ENCODE measurements around the gene FADS6.
"Not testable (repeated sequence)": the region's sequence is repeated elsewhere in the genome, so short reads cannot be mapped to it uniquely, and the experiment has no call there.

The FADS6 gene

DNA sequence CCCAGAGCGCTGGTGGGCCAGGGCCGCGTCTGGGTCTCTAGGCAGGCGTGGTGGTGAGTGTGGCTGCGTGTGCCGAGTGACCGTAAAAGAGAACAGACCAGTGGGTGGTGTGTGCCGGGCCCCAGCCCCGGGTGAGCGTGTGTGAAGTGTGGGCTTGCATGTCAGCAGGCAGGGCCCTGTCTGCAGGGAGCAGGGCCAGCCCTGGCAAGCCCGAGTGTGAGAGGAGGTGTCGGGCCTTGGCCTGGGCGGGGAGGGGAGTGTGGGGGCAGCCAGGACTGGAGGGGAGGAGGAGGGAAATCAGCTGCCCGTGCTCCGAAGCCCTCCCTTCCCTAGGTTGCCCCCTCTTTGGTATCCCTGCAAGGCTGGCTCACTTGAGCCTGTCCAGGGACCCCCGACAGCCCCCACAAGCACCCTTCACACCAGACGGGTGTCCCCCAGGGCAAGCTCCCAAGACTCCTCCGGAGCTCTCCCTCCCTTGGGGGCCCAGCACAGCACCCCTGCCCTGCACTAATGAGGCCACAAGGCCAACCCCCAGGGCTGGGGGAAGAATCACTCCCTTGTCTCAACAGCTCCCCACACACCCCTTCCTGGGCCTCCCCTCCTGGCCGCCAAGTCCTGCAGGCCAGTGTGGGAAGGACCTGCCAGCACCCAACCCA is 27.7 kb upstream of the FADS6 start:
- no peak for DNase-seq (ENCODE audit: low read depth in 2 of 2)

DNA sequence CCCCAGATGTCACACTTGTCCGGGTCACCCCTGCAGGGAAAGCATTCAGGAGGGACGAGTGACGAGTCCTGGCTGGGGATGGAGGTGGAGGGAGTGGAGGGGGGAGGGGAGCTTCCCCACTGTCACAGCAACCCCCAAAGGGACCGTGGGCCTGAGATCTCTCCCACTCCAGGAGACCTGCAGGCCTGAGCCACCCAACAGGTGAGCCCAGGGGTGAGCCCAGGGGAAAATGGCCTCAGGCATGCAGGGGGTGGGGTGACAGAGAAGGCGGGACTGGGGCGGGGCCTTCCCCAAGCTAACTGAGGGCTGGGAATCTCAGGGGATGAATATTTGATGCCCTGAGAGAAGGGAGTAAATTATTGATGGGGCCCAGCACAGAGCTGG is 27.2 kb upstream of the FADS6 start:
- DNase-seq (ENCODE audit: low read depth in 2 of 2), result no peak

DNA sequence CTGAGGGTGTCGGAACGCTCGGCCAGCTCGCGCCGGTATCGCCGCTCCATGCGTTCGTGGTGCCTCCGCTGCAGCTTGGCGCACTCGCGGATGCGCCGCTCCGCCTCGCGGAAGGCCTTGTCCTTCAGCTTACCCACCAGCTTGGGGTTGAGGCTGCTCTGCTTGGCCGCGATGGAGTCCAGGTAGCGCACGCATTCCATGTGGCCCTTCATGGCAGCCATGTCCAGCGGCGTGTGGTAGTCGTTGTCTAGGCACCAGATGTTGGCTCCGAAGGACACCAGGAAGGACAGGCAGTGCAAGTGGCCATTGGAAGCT is 26.8 kb upstream of the FADS6 start:
- no peak for DNase-seq (ENCODE audit: low read depth in 2 of 2)

DNA sequence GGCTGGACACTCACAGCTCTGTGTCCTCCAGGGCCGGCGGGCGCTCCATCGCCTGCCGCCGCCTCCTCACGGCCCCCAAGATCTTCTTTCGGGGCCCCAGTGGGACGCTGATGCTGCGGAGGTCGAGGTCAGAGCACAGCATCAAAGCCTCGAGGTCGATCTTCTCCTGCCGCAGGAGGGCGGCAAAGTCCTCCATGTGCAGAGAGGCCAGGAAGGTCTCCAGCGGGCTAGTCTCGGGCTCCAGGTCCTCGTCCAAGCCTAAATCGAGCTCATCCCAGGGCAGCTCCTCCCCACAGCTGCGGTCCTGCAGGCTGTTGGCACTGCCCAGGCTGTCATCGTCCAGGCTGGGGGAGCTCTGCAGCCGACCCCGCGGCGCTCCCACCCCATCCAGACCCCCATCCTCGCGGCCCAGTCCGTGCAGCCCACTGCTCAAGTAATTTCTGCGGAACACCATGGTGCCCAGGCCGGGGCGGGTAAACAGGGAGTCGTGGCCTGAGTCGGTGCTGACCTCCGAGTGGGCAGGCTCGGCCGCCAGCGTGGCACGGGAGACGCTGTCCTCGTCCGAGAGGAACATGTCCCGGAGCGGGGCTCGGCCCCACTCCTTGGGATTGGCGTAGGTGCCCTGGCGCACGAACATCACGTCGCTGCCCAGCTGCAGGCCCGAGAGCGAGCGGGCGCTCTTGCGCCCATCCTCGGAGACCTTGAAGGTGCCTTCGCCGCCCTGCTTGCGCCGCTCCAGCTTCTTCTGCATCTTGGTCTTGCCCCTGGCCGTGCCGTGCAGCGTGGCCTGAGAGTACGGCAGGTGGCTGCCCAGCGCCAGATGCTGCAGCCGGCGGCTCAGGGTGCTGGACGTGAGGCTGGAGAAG is 26.2 kb upstream of the FADS6 start:
- no peak for DNase-seq (ENCODE audit: low read depth in 2 of 2)

DNA sequence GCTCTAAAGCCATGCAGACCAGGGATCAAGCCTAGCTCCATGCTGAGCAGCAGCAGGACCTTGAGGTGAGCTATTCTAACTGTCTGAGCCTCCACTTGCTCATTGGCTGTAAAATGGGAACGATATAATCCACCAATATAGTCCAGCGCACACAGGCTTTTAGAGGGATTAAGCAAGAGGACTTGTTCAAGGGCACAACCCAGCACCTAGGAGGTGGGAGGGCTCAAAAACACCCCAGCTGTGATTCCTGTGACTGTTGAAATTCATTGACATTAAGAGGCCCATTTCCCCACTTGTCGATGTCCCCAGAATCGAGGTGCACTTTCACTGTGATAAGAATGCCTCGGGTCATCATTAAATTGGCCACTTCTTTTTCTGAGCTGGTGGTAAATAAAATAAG is 25.5 kb upstream of the FADS6 start:
- DNase-seq (ENCODE audit: low read depth in 2 of 2), result no peak

DNA sequence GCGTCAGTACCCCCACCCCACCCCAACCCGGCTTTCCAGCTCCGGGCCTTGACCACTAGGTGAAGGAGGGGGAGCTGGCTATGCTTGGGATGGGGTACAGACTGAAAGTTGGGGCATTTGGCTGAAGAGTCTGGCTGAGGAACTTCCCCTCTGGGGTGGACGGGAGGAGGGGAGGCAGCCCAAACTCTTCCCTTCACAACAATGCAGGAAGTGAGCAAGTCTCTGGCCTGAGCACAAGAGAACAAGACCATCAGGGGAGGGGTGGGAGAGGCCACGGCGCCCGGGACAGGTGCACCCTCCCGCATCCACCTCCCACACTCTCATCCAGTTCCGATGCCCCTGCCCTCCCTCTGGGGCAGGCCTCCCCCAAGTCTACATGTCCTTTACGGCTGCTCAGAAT is 24.0 kb upstream of the FADS6 start:
- no peak for DNase-seq (ENCODE audit: low read depth in 2 of 2)

DNA sequence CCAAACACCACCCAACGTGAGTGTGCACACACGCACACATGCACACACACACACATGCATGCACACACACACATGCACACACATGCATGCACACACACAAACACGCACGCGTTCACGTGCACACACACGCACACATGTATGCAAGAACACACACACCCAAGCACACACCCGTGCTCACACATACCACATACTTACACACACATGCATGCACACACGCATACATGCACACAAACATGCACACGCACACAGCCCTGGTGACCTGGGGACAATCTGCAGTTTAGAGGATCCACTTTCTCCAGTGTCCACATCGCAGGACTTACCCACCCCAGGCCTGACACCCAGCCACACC is 23.4 kb upstream of the FADS6 start:
- no peak for DNase-seq (ENCODE audit: low read depth in 2 of 2)

DNA sequence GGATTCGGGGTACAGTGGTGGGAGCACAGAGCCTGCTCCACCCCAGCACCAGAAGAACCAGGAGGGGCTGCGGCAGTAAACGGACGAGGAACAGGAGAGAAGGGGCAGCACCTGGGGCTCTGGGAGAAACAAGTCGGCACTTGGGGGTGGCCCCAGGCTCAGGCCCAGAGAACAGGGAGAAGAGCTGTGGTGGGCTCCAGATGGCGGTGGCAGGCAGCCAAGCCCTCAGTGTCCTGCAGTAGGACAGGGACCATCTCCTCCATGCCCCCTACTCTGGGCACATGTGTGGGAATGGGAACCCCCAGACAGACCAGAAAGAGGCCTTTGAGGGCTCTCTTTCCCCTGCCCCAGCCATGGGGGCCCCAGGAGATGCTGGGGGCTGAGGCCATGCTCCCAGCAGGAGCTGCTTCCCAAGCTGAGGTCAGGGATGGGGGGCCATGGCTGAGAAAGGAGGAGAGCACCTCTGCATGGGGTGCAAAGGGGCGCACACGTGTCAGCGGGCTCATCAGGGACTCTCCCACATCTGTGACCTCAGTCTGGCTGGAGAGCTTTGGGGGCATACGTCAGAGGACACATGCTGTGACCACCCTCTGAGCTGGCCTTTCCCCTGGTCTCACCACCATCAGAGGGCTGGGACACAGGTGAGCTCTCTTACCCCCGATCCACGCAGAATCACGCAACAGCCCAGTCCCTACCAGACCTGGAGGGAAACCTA is 22.9 kb upstream of the FADS6 start:
- DNase-seq (ENCODE audit: low read depth in 2 of 2), result no peak

DNA sequence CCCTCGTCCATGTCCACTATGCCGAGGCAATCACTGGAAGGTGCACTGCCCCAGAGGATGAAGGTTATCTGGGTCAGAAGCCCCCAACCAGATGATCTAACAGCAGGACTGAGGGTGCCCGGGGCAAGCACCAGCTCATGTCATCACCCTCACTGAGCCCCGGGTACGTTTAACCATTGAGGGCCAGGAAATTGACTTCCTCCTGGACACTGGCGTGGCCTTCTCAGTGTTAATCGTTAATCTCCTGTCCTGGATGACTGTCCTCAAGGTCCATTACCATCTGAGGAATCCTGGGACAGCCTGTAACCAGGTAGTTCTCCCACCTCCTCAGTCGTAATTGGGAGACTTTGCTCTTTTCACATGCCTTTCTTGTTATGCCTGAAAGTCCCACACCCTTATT is 18.0 kb upstream of the FADS6 start:
- DNase-seq (ENCODE audit: low read depth in 2 of 2), result not testable (repeated sequence)

DNA sequence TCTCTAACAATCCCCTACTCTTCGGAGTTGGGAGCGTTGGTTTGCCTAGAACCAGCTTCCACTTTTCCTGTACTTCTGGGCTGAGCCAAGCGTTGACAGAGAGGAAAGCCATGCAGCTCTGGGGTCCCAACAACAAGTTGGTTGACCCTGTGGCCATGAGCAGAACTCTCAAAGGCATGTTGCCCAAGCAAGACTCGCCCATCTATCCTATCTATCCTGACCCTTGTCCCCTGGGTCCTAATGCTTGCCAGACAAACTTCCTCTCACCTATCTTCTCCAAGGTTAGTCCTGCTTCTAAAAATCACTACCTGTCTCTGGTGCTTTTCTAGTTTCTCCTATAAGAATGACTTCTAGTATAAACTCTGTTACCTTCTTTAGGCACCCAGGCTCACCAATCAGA is 15.7 kb upstream of the FADS6 start:
- DNase-seq (ENCODE audit: low read depth in 2 of 2), result not testable (repeated sequence)

DNA sequence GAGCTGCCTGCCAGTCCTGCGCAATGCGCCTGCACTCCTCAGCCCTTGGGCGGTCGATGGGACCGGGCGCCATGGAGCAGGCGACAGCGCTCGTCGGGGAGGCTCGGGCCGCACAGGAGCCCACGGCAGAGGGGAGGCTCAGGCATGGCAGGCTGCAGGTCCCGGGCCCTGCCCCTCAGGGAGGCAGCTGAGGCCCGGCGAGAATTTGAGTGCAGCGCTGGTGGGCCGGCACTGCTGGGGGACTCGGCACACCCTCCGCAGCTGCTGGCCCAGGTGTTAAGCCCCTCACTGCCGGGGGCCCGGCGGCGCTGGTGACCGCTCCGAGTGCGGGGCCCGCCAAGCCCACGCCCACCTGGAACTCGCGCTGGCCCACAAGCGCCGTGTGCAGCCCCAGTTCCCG is 13.6 kb upstream of the FADS6 start:
- no peak for DNase-seq (ENCODE audit: low read depth in 2 of 2)

DNA sequence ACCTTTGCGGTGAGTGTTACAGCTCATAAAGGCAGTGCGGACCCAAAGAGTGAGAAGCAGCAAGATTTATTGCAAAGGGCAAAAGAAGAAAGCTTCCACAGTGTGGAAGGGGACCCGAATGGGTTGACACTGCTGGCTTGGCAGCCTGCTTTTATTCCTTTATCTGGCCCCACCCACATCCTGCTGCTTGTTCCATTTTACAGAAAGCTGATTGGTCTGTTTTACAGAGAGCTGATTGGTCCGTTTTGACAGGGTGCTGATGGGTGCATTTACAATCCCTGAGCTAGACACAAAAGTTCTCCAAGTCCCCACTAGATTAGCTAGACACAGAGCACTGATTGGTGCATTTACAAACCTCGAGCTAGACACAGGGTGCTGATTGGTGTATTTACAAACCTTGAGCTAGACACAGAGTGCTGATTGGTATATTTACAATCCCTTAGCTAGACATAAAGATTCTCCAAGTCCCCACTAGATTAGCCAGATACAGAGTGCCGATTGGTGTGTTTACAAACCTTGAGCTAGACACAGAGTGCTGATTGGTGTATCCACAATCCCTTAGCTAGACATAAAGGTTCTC is 12.9 kb upstream of the FADS6 start:
- not testable (repeated sequence) for DNase-seq (ENCODE audit: low read depth in 2 of 2)

DNA sequence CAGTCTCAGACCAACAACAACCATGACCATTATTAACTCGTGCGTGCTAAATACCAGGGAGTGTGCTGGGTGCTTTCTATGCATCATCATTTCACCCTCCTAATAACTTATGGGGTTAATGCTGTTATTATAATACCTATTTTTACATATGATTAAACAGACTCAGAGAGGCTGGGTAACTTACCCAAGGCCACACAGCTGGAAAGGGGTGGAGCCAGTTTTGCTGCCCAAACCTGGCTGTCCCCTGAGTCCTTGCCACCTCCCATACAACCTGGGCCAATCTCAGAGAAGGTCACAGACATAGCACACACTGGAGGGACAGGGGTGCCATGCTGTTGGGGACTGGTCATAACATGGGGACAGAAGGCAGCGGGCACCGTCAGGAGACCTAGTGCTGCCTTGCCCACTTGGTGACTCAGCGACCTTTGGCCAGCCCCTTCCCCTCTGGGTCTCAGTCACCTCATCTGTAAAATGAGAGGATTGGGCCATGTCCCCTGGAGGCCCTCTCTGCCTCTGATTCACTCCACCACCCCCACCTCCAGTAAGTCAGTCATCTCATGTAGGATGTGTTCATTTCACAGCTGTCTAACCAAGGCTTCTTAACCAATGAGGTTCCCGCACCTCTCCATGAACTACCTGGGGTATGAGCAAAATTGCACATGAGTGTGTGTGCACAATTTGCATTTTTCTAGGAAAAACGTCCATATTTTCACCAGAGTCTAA is 11.4 kb upstream of the FADS6 start:
- DNase-seq (ENCODE audit: low read depth in 2 of 2), result no peak

DNA sequence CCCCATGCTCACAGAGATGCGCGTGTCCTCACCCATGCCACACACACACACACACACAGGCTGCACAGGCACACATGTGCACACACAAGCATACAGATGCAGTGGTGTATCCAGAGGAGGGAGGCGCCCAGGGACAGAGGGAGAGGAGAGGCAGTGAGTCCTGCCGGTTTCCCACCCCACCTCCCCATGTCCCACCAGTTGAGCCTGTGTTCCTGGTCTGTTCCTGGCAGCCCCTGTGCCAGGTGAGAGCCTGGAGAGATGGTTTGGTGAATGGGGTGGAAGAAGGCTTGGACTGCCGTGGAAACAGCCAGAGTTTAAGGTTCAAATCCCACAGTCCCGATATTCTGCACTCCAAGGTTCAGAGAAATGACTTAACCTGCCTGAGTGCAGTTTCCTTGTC is 10.2 kb upstream of the FADS6 start:
- DNase-seq (ENCODE audit: low read depth in 2 of 2), result no peak

DNA sequence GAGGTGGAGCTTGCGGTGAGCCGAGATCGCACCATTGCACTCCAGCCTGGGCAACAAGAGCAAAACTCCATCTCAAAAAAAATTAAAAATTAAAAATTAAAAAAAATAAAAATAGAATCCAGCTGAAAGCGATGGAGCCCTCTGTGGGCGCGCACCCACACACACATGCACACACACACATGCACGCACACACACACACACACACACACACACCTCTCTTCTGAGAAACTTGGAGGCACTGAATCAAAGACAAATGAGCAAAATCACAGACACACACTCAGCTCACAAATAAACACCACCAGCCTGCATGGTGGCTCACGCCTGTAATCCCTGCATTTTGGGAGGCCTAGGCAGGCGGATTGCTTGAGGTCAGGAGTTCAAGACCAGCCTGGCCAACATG is 9.6 kb upstream of the FADS6 start:
- no peak for DNase-seq (ENCODE audit: low read depth in 2 of 2)

DNA sequence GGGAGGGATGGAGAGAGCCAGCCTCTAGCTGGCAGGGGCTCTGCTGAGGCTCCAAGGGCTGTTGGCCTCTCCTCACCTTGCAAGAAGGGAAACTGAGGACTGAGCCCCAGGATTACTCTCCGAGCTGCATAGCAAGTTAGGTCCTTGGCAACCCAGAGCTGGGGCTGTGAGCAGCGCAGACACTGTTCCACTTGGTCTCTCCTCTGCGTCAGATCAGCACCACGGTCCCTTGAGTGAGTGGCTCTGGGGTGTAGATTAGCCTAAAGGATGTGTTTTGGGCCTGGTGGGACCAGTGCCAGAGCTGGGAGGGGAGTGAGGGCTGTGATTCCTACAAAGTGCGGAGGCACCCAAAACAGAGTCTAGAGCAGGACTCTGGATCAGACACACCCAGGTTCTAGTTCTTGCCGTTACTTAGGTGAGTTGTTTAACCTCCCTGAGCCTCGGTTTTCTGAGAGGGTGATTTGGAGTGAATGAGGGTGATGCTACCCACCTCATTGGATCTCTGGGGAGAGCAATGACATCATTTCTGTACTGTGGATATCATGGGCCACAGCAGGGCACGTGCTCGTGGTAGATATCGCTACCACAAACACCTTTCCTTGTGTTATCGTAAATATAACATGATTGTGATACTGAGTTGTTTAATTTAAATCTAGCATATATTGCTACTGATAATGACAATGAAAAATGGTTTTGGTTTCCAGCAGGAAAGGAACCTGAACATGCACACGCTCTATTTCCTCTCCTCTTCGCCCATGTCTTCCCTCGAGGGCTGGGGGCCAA is 8.1 kb upstream of the FADS6 start:
- DNase-seq (ENCODE audit: low read depth in 2 of 2), result no peak

DNA sequence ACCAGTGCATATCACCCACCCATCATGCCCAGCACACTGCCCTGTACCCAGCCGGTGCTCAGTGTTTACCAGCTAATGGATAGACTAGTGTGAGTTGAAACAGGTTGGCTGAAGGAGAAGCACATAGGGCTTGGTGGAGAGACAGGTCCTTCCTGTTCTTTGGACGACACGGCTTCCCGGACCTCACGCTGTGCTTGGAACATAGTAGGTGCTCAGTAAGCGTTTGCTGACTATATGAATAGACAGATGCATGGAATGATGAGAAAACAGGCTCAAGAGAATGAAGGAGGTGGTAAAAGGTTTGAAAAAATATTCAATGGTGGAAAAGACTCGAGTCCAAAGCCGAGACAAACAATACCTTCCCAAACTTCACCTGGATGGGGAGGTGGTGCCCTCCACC is 6.8 kb upstream of the FADS6 start:
- no peak for DNase-seq (ENCODE audit: low read depth in 2 of 2)

DNA sequence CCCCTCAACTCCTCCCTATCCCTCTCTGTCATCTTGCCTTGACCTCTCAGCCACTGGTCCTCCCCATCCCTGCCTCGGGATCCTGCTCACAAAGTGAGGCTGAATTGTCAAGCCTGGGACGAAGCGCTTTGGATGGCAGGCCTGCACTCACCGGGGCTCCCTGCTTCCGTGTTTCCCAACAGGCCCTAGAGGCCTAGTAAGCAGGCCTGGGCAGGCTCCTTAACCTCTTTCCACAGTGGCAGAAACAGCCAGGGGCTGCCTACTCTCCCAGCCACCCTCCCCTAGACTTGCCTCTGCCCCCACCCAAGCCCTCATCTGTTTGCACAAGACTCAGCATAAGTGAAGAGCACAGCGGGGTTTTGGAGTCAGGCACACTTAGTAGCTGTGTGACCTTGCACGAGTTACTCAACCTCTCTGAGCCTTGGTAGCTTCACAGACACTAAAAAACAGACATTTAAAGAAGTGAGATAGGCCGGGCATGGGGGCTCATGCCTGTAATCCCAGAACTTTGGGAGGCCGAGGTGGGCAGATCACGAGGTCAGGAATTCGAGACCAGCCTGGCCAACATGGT is 5.0 kb upstream of the FADS6 start:
- DNase-seq (ENCODE audit: low read depth in 2 of 2), result no peak

DNA sequence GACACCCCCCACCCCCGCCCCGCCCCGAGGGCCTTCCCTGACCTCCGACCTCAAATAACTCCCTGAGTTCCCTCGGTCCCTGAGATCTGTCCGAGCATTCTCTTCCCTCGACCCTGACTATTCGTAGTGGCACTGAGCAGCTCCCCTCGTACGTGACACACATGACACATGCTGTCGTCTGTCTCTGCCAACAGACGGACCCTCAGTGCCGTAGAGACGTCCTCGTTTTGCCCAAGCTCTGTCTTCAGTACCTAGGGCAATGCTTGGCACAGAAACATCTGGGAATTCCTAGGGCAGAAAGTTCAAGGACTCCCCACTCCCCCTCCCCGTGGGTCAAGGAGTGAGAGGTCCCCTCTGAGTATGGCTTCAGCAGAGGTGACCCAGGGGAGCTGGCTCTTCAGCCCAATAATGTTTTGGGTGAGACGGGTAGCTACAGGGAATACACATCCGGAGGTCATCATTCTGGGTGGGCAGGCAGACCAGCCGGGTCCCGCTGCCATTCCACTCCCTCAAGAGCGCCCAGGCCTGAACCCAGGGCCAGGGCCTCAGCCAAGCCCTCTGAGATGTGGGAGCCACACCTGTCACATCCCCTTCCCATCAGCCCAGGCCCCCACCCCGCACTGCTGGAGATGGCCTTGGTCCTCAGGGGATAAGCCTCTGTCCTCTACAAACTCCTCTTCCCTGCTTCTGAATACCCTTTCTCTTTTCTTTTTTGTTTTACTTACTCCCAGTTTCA is 671 bp upstream of the FADS6 start:
- DNase-seq (ENCODE audit: low read depth in 2 of 2), result no peak
